ENCODE results near the gene F12.

DNA sequence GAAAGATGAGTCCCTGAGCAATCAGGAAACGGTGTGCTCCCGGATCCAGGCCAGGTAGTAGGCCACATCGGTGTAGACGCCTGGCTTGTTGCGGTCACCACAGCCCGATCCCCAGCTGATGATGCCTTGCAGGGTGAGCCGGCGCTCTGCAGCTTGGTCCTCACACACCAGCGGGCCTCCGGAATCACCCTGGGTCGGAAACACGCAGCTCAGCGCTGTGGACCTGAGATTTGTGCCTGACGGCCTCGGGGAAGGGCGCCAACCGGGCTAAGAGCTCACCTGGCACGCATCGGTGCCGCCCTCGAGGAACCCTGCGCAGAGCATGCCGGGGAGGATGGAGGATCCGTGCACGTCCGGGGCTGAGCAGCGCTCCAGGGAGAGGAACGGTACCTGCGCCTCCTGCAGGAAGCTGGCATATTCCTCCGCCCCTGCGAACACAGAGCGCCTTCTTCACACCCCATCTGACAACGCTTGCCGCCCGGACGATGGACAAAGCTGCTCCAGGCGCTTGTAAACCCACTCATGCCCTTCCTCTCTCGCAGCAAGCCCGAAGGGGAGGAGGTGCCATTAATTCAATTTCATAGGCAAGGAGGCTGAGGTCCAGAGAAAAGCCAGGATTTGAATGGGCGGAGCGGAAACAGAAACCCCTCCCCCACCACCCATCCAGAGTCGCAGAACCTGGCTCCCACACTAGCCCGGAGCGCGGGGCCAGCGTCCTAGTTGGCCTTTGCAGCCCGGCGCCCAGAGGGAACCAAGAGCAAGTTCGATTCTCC is 6.9 kb downstream of the F12 start:
- TF ChIP-seq EP300 (IDR thresholded peaks at IDR 0.05) (no peak), POLR2A (IDR thresholded peaks at IDR 0.05) (no peak)
